CMK (cell line): ENCODE measurements around the gene GAMT.

ENCODE experiments used
- DNase-seq: peaks from one replicate; pipeline ENCODE4 v3.0.0-alpha.2; 2010; ENCODE audit warnings: low read depth

The GAMT gene

GRCh38 chr19:1364070-1364704, 37.2 kb downstream of the GAMT start:
- DNase-seq: no peak

- DNase-seq: peak; percentile 38
These were observed 37.7 kb downstream of the GAMT start for GRCh38 chr19:1363599-1363998.

- DNase-seq: no peak
These were observed 38.7 kb downstream of the GAMT start for GRCh38 chr19:1362387-1363257.

- no peak for DNase-seq
These were observed 39.5 kb downstream of the GAMT start for GRCh38 chr19:1361601-1362386.

GRCh38 chr19:1360818-1361461, 40.4 kb downstream of the GAMT start:
- DNase-seq: no peak

GRCh38 chr19:1360126-1360817, 41.1 kb downstream of the GAMT start:
- DNase-seq: no peak

GRCh38 chr19:1357531-1358109, 43.7 kb downstream of the GAMT start:
- no peak for DNase-seq

- no peak for DNase-seq
These were observed 44.9 kb downstream of the GAMT start for GRCh38 chr19:1356508-1356865.

- no peak for DNase-seq
These were observed 45.5 kb downstream of the GAMT start for GRCh38 chr19:1355568-1356507.

- no peak for DNase-seq
These were observed 46.3 kb downstream of the GAMT start for GRCh38 chr19:1354970-1355567.

- DNase-seq: no peak
These were observed 48.2 kb downstream of the GAMT start for GRCh38 chr19:1353144-1353543.

- DNase-seq: no peak
These were observed 49.9 kb downstream of the GAMT start for GRCh38 chr19:1351381-1351851.

- DNase-seq: no peak
These were observed 50.5 kb downstream of the GAMT start for GRCh38 chr19:1350867-1351266.

GRCh38 chr19:1349211-1349610, 52.1 kb downstream of the GAMT start:
- DNase-seq: no peak
